ENCODE data around the gene PTPRE.

PTPRE gene

DNA sequence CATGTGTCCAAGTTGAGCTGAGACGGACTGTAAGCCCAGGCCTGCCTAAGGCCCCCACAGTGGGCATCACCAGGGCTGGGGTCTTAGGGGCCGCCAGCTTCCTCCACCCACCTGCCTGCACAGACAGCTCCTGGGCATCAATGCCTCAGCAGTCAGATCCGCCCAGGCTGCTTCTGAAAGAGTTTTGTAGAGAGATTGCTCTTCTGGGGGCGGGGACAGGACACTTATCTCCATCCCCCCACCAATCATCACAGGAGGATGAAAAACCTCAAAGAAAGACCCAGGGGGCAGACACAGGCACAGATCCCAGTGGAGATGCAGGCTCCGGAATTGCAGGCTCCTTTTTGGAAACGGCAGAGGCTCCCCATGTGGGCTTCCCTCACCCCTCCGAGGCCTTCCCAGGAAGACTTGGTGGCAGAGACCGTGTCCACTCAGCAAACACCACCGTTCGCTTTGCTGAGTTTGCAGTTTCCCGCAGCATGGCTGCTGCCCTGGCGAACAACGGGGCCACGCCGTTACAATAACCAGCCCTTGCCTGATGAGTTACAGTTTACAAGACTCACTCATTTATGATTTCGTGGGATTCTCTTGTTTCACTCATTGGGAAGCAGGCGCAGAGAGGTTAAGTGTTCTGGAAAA, 122.9 kb downstream of the PTPRE start:
- no peak for DNase-seq

DNA sequence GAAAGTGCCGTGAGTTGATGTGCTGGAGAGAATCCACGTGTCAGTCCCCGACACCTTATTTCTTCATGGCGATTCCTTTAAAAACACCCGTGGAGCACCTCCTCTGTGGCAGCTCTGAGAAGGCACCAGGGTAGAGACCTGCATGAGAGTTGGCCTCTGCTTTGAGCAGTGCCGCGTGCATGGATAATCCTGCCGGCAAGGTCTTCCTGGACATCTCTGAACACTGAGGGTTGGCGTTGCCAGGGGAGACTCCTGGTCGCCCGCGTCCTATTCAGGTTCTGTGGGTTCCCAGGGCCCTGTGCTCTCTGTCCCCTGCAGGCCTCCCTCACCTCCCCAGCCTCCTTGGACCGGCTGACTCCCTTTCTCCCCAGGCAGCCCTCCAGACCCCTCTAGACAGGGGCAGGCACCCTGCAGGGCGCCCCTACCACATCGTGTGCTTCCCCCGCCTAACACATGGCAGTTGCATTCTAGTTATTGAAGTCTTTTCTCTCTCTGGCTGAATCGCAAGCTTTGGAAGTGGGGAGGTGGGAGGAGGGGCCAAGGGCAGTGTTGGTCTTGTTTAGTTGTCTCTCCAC, 123.7 kb downstream of the PTPRE start:
- DNase-seq, result no peak

DNA sequence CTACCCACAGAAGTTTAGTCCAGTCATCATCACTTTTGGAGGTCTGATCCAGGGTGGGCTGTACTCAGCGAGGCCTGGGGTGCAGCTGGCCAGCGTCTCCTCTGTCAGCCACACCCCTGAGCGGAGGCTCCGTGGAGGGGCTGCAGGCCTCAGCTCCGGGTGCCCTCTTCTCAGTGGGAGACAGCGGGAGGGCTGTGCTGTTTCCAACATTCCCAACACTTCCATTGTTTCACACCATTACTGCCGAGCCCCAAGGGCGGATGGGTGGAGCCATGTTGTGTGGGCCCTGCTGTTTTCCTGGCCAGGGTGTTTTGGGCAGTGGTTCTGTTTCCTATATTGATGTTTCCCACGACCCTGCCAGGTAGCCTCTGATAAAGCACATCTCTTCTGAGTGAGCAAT, 124.3 kb downstream of the PTPRE start:
- no peak for DNase-seq

DNA sequence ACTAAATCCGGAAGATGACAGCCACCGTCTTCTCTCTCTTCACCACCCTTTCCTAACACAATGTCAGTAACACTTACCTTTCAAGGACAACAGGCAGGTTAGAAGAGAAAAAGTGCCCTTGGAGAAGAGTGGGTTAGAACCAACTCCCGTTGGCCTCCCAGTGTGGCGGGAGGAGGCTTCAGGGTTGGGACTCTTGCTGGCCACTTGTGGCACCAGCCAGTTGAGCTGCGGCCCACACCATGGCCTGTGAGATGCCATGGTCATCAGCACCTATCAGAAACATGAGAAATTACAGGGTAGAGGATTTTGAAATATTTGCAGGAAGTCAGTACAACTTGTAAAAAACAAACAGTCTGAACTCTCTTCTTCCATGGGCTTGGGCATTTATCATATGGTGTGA, 125.6 kb downstream of the PTPRE start:
- DNase-seq, result no peak

GRCh38 chr10:128035557-128035973, 128.7 kb downstream of the PTPRE start:
- peak; percentile 73 to 78 (median 74) for DNase-seq

- DNase-seq, result no peak
Observed at GRCh38 chr10:128036011-128036615, 129.2 kb downstream of the PTPRE start.

- no peak for DNase-seq
Observed at GRCh38 chr10:128036746-128037543, 130.0 kb downstream of the PTPRE start.

DNA sequence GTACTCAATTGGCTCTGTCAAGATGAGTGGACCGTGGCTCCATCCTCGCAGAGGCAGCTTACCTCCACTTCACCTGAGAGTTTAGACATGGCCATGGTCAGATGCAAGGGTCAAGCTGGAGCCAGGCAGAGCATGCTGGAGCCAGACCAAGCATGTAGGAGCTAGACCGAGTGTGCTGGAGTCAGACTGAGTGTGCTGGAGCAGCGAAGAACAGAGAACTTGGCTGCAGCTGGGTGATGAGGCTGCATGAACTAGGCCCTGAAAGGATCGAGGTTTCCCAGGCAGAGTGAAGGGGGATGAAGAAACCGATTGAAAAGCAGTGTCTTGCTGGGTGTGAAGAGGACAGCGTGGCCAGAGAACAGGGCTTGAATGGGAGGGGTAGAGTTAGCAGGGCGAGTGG, 133.2 kb downstream of the PTPRE start:
- no peak for DNase-seq

GRCh38 chr10:128040681-128041080, 133.8 kb downstream of the PTPRE start:
- no peak for DNase-seq

GRCh38 chr10:128042131-128042610, 135.3 kb downstream of the PTPRE start:
- no peak for DNase-seq

- no peak for DNase-seq
Observed at GRCh38 chr10:128043259-128044045, 136.5 kb downstream of the PTPRE start.

- DNase-seq, result no peak
Observed at GRCh38 chr10:128044186-128044585, 137.3 kb downstream of the PTPRE start.

GRCh38 chr10:128044961-128045832, 138.3 kb downstream of the PTPRE start:
- DNase-seq, result no peak

- DNase-seq, result no peak
Observed at GRCh38 chr10:128045833-128046120, 138.9 kb downstream of the PTPRE start.

DNA sequence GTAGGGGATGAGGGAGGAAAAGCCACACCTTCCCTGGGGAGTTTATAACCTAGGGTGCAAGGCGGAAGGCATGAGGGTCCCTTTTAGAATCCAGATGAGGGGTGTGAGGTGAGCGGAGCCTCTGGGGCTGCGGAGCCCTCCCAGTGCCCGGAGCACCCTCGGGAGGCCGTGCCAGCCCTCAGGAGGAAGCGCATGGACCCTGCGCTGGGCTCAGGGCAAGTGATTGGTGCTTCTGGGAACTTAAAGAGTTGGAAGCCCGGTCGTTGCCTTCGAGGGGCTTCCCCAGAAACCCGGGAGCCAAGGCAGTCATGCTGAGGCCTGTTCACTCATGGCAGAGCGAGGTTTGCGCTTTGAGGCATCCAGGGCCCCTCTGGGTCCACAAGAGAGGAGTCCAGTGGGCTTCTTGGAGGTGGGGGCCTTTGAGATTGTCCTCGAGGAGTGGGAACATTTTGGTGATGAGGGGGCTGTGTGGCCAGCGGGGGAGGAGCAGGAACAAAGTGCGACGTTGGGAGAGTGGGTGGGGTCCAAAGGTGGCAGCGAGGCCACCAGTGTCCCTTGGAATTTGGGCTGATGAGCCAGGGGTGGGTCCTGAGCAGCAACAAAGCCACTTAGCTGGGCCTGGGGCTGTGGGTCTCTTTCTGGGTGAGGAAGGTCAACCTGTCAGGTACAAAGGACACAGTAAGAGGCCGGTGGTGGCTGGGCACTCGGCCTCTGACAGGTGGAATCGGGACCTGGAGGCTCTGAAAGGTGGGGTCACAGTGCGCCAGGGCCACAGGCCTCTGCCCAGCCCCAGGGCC, 139.5 kb downstream of the PTPRE start:
- DNase-seq, result no peak

GRCh38 chr10:128046953-128047290, 140.0 kb downstream of the PTPRE start:
- DNase-seq, result peak in 2 of 3 donors; percentile 51 to 56

GRCh38 chr10:128047351-128047750, 140.4 kb downstream of the PTPRE start:
- DNase-seq, result peak; percentile 95 to 96 (median 95)

GRCh38 chr10:128047991-128048818, 141.3 kb downstream of the PTPRE start:
- DNase-seq, result peak; percentile 58 to 81 (median 78)

GRCh38 chr10:128048819-128049210, 141.9 kb downstream of the PTPRE start:
- DNase-seq, result peak; percentile 60 to 64 (median 63)

All from suppressor macrophage treated with lipopolysaccharide for 1 hour (primary cell).